ENCODE data around the gene SDF4. TPM values are rescaled to one million over a fixed set of nuclear protein-coding genes. Genes with fewer than 3 reads are reported as not detected.

The SDF4 gene
- total RNA-seq, 1 experiment from 2014 or later = 254 TPM

GRCh38 chr1:1210726-1211540 is 20.9 kb downstream of the SDF4 start:
- no peaks in the 10 kb centered on the region for H3K27me3 ChIP-seq (ENCODE audit: low read length)
- no peak overlapping the region for H3K9ac ChIP-seq (ENCODE audit: low read length)
- H3K4me1 ChIP-seq (ENCODE audit: insufficient read depth, low read length) = peaks cover 16% of the 10 kb centered on the region
- no TSS peak for BruUV-seq (replicated peaks)
- ATAC-seq (no peak), DNase-seq (no peak)
- no peaks in the 10 kb centered on the region for H3F3A ChIP-seq (ENCODE audit: low read length, unreplicated experiment)
- no peaks in the 10 kb centered on the region for H3K9me2 ChIP-seq (replicated peaks; ENCODE audit: low read length)
- CTCF ChIA-PET = no interaction called here
- H3K4me3 ChIP-seq (ENCODE audit: low read length) = no peak overlapping the region
- H3K9me3 ChIP-seq (ENCODE audit: low read length) = no peaks in the 10 kb centered on the region
- no peak overlapping the region for H3K27ac ChIP-seq (ENCODE audit: low read length)
- POLR2A ChIA-PET (ENCODE audit: unreplicated experiment) = no interaction called here
- H3K4me2 ChIP-seq (ENCODE audit: low read length) = no peak overlapping the region
- no peaks in the 10 kb centered on the region for H4K20me1 ChIP-seq (ENCODE audit: low read length)
- H2AFZ ChIP-seq (ENCODE audit: low read length) = no peak overlapping the region
- peaks cover 2% of the 10 kb centered on the region for H3K79me2 ChIP-seq (ENCODE audit: low read length)
- TF ChIP-seq, protein P1, sequence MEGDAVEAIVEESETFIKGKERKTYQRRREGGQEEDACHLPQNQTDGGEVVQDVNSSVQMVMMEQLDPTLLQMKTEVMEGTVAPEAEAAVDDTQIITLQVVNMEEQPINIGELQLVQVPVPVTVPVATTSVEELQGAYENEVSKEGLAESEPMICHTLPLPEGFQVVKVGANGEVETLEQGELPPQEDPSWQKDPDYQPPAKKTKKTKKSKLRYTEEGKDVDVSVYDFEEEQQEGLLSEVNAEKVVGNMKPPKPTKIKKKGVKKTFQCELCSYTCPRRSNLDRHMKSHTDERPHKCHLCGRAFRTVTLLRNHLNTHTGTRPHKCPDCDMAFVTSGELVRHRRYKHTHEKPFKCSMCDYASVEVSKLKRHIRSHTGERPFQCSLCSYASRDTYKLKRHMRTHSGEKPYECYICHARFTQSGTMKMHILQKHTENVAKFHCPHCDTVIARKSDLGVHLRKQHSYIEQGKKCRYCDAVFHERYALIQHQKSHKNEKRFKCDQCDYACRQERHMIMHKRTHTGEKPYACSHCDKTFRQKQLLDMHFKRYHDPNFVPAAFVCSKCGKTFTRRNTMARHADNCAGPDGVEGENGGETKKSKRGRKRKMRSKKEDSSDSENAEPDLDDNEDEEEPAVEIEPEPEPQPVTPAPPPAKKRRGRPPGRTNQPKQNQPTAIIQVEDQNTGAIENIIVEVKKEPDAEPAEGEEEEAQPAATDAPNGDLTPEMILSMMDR (conservative IDR thresholded peaks at IDR 0.05; ENCODE audit: low read depth, low read length) = no peak
- TF ChIP-seq EZH2 (IDR thresholded peaks at IDR 0.05; ENCODE audit: low read length, unreplicated experiment) (no peak), EZH2phosphoT487 (IDR thresholded peaks at IDR 0.05; ENCODE audit: borderline replicate concordance, low read length) (no peak)
- intact Hi-C loops (cut with micrococcal nuclease) = no loop called here
- no peaks in the 10 kb centered on the region; the same call in 1 of the 2 replicates for H3K36me3 ChIP-seq (ENCODE audit: low read depth, low read length)

DNA sequence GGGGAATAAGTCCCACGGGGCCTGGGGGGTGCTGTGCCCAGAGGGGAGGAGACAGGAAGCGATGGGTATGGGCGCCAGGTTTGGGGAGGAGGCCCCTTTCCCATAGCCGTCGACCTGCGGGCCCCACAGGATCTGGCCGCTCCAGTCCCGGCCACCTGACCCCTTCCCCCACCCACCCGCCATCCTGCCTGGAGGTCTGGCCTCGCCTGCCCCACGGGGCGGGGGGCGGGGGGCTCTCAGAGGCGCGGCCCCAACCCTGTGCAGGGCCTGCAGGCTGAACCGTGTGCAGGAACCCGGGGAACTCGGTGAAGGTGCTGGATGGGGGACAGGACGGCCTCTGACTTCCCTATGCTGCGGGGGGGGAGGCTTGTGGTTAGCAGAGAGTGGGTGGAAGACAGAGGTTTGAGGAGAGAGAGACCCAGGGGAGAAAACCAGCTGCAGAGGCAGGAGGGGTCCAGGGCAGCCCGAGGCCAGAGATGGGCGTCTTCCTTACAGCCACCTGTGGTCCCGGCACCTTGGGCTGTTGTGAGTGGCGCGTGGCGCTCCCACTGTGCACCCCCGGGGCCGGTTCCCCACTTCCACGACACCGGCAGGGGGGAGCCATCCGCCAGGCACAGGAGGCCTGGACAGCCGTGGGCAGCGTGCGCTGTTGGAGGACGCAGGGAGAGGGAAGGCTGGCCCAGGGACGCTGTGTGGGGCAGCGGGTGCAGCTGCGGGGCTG is 22.9 kb downstream of the SDF4 start:
- BruUV-seq (replicated peaks) = no TSS peak
- ChIA-PET CTCF (no interaction called here), POLR2A (ENCODE audit: unreplicated experiment) (interaction anchor here (0.7 kb wide), 3 partner anchors 29 to 93 kb away, joined by 3 to 7 read pairs (median 6); partner anchors contain the start of gene C1orf159)
- intact Hi-C loops (cut with micrococcal nuclease) = loop anchor here (2.0 kb wide), 1 partner anchor 92 kb away; the partner anchor contains the start of gene C1orf159
- no peaks in the 10 kb centered on the region for H3F3A ChIP-seq (ENCODE audit: low read length, unreplicated experiment)
- H2AFZ ChIP-seq (ENCODE audit: low read length) = peak overlapping the region; percentile 72
- no peaks in the 10 kb centered on the region for H3K27me3 ChIP-seq (ENCODE audit: low read length)
- TF ChIP-seq EZH2 (IDR thresholded peaks at IDR 0.05; ENCODE audit: low read length, unreplicated experiment) (no peak), EZH2phosphoT487 (IDR thresholded peaks at IDR 0.05; ENCODE audit: borderline replicate concordance, low read length) (no peak)
- TF ChIP-seq, protein P1 (conservative IDR thresholded peaks at IDR 0.05; ENCODE audit: low read depth, low read length) = no peak
- DNase-seq = no peak
- H3K36me3 ChIP-seq (ENCODE audit: low read depth, low read length) = no peaks in the 10 kb centered on the region
- 0 out of 2 replicates have a peak overlapping the region, but pooled peaks have one; percentile 11 for H3K9ac ChIP-seq (ENCODE audit: low read length)
- H3K4me3 ChIP-seq (ENCODE audit: low read length) = peak overlapping the region; percentile 60; the same call in 1 of the 2 replicates
- H3K27ac ChIP-seq (ENCODE audit: low read length) = peak overlapping the region; percentile 31; the same call in 1 of the 2 replicates
- no peaks in the 10 kb centered on the region for H3K9me3 ChIP-seq (ENCODE audit: low read length)
- peaks cover 25% of the 10 kb centered on the region for H3K4me1 ChIP-seq (ENCODE audit: insufficient read depth, low read length)
- no peak for ATAC-seq
- H4K20me1 ChIP-seq (ENCODE audit: low read length) = no peaks in the 10 kb centered on the region
- H3K4me2 ChIP-seq (ENCODE audit: low read length) = peak overlapping the region; percentile 84
- no peaks in the 10 kb centered on the region for H3K9me2 ChIP-seq (replicated peaks; ENCODE audit: low read length)
- H3K79me2 ChIP-seq (ENCODE audit: low read length) = peaks cover 12% of the 10 kb centered on the region

Data from PC-3 (cell line).